ENCODE data around the gene FRMD4B.
A peak's percentile ranks its signal among the peaks of the same experiment; 100 is the strongest.

FRMD4B gene

DNA sequence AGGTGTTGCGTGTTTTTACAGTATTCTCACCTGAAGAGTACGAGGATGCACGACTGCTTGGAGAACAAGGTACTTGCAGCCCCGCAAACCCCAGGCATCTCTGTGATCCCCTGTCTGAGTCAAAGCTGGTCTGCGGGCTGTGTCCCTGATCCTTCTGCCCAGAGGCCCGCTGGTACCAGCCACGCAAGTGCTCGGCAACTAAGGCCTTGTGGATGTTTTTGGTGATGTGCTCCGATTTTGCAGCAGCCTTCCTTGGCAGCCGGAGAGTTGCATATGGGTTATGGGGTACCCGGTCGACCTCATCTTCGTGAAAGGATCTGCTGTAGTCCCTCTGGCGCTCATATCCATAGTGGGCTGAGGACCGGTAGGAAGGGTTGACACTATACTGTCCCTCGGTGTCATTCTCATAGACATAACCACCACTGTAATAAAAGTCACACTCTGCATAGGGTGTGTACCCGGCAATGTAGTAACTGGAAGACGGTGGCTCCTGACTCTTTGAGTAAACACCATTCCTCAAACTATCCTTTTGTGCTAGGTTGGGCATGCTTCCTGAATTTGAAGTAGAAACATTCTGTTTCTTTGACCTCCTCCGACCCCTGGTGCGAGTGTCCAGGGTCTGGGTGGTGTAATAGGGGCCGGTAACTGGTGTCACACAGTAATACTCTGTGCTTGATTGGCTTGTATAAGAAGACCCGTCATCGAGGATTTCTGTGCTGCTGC, 204.9 kb downstream of the FRMD4B start:
- DNase-seq = no peak

DNA sequence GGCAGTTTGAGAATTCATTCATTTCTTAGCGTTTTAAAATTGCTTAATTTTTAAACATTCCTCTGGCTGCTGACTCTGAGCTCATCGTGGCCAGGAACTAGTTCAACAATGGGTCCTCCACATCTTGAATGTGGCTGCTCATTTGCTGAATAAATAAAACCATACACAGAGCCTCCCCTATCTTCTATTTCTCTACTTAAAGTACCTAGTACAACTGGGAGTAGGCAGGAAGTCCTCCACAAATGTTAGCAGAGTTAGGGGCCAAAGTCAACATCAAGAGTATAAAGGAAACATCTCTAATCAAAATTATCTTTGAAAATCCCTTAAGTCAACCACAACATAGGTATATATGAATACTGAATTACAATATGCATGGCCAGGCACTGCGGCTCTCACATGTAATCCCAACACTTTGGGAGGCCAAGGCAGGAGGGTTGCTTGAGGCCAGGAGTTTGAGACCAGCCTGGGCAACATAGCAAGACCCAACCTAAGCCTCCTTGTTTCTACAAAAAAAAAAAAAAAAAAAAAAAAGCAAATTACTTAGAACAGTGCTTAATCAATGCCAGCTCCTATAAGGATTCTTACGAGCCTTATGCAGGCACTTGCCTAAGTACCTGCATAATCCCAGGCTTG, 206.0 kb downstream of the FRMD4B start:
- DNase-seq = no peak

DNA sequence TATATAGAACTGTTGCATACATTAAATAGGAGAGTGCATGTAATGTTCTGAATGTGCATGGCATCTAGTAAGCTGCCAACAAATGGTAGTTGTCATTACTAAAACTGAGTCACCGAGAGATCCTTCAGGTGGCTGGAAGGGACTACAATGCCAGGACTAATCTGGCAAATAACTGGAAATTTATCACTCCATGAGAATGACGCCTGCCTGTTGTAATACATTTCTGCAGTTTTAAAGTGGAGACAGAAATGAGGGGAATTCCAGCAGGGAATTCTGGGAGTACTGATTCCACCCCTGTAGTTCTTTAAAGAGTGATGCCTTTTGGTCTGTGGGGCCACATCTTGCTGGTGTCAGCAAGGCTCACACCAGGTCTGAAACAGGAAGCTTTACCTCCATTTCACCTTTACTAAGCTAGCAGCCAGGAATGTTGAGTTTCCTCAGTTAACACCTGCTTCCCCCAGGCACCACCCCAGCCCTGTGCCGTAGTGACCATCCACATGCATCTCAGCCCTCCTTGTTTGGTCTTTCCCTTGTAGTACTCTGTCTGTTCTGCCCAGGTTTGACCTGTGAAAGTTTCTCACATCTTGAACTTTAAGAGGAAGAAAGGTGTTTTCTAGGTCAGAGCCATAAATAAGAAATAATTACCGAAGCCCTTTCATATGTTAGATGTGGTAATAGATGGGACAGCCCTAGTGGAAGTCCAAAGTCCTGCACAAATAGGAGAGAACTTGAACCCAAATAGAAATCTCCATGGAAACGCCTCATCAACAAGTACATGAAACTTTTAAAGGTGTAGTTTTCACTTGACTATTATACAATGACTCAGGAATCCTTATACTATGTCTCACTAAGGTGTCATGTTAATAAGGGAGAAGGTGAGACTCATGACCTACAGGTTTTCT, 206.8 kb downstream of the FRMD4B start:
- DNase-seq = no peak

- no peak for DNase-seq
Measured at GRCh38 chr3:69178082-69178481, 207.8 kb downstream of the FRMD4B start.

DNA sequence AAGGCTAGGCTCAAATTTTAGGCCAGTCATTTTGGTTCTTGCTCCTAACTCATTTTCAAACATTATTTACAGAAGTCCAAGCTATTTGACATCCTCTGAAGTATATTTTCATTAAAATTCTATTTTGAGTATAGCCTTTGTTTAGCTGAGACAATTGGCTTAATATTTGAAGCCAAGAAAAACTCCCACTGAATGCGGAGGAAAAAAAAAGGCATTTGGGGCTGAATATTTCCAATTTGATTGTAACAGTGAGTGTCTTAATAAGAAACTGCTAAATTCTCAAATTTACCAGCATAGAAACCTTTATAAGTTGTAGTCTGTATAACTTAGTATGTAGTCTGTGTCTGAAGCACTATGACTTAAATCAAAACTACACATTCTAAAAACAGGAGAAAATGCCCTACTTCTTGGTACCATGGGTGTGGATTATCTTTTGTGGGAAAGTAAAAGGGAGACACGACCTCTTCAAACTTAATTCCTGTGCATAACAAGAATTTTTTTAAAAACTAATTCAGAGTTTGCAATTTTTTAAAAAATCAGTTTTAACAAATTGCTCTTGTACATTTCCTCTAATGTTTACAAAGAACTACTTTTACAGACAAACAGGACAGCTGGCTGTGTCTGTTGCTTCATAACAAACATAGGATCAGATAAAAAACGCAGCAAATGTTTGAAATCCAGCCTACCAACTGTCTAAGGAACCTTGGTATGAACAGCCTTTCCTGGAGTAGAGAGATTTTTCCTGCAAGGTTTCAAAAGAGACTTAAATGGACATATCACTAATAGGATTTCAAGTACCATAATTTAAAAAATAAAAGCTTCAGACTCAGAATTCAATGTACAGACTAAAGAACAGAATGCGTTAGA, 210.8 kb downstream of the FRMD4B start:
- no peak for DNase-seq

GRCh38 chr3:69174445-69174844, 211.4 kb downstream of the FRMD4B start:
- no peak for DNase-seq

DNA sequence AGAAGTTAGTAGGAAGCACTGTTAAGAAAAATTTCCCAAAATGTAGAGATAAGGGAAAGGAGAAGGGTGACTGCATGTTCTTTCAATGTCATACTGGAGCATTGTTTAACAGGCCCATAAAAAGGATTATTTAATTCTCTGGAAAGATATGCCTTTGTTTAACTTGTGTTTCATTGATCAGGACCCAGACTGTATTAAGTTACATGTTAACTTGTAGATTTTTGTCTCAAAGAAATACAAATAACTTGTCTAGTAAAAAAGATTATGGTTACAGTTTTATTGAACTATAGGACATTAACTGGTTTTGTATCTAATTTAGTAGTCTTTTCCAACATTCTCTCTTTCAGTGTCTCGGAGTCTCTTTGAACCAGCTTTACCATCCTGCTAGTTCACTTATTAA, 213.8 kb downstream of the FRMD4B start:
- no peak for DNase-seq

GRCh38 chr3:69166446-69166845, 219.4 kb downstream of the FRMD4B start:
- DNase-seq = no peak

DNA sequence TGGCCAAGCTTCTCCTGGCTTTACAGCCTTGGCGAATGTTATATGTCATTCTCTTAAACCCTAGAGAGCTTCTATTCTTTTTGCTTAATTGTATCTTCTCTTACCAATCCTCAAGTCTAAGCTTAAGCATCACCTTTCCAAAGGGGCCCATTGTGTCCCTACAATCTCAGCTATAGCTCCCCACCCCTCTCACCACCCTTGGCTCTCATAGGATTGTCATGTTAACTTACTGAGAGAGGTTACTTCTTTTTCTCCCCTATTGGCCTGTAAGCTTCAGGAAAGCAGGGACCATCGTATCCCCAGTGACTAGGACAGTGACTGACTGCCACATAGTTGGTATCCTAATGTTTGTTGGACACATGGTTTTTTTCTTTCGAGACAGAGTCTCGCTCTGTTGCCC, 220.1 kb downstream of the FRMD4B start:
- DNase-seq = no peak

DNA sequence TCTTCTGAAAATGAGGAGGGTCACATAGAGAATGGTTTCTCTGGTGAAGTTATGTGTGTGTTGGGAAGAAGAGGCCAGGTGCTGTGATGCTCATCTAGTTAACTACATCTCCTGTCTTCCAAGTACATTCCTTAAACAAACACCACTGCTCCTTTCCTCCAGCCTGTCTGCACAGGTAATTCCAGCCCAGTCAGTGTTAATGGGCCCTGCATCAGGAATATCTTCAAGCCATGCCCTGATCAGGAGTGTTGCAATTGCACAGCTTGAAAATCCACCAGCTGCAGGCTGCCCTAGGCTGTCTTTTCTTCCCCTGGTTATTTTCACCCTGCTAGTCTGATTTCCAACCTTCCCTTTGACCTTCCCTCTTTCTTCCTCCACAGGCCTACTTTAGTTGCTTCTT, 221.6 kb downstream of the FRMD4B start:
- no peak for DNase-seq

DNA sequence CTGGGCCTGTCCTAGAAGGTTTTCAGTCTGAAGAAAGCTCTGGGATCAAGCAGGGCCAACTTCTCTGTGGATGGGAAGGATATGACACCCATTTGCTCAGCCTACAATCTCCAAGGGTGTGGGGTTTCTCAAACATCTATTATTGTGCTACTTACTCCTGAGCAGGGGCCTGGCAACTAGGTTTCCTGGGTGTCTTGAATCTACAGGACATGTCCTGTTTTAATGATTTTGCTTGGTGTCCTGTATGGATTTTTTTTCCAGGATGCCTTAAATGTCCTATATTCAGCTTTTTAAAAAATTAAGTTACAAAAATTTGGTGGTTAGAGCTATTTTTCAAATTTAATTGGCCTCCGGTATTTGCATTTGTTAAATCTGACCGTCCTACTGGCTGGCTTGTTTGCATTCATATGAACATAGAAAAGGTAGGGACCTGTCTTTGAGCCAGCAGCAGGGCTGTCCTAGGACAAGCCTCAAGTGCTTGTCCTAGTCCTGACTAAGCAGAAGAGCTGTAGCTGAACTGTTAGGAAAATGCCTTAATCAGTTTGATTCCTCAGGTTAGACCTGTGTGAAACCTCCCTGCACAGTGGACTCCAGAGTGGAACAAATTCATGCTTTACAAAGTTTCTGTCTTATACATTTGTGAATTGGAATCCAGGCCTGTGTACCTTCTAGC, 223.4 kb downstream of the FRMD4B start:
- DNase-seq = no peak

- DNase-seq = peak in 18 of 56 donors; percentile 3 to 65 (median 12)
Measured at GRCh38 chr3:69161587-69162307, 224.1 kb downstream of the FRMD4B start.

DNA sequence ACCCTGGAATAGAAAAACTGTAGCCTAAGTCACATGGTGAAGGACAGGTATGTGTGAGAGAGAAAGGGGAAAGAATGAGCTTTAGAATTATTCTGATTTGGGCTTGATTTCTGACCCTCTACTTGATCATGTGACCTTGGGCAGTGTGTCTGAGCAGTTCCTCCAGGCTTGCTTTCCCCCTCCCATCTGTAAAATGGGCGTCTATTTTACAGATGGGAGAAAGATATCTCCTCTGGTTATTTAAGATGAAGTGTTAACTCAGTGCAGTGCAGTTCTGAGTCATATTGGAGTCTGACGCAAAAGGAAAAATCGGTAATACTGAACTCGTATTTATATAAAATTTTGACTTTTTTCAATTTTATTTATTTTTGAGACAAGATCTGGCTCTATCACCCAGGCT, 225.4 kb downstream of the FRMD4B start:
- no peak for DNase-seq

DNA sequence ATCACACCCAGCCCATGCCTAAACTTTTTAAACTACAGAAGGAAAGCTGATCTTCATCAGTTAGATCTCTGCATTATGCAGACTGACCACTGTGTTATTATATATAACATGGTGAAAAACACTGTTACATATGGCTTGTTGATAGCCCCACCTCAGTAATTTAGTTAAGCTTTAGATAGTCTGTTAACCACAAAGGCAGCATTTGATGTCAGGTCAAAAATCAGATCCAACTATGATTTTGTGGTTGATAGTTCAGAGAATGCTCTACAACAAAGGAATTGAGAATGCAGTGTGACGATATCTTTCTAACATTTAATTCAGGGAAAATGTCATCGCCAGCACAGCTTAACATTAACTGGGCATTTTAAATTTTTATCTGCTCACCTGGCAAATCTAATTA, 225.8 kb downstream of the FRMD4B start:
- DNase-seq = no peak

- no peak for DNase-seq
Measured at GRCh38 chr3:69149586-69149985, 236.3 kb downstream of the FRMD4B start.

DNA sequence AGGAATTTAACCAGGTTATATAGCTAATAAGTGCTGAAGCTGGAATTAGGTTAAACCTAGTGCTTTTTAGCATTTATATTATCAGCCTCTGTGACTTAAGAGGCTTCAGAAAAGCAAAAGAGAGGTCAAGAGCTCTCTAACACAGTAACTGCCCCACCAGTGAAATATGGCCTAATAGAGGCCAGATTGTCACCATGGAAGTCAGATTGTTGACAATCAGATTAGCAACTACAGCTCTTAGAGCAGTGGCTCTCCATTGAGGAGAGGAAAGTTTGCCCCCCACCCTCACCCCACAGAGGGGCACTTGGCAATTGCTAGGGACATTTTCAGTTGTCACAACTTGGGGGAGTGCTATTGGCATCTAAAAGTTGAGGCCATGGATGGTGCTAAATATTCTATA, 240.2 kb downstream of the FRMD4B start:
- DNase-seq = no peak

DNA sequence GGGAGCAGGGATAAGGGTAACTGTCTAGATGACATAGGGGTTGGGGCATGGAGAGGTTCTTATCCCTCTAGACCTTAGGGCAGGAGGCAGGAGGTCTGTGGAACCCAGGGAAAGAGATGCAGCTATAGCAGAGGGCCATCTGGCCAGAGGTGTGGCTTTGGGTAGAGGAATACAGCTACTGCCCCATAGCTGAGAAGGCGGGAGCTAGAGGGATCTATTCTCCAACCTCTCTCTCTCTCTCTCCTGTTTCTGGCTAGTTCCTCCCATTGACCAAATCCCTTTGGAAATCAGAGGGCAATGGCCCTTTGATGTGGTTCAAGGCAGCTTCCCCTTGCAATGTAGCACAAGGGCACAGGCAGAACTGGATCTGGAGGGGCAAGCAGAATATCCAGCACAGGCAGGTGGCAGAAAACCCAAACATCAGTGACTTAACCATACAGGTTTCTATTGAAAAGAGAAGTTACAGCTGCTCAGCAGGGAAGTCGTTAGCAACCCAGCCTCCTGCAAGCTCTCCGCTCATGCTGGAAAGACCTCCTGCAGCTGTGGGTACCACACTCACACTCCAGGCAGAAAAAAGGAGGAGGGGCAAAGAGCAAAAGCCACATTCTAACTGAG, 241.2 kb downstream of the FRMD4B start:
- DNase-seq = no peak

- DNase-seq = no peak
Measured at GRCh38 chr3:69143612-69144011, 242.3 kb downstream of the FRMD4B start.

- DNase-seq = no peak
Measured at GRCh38 chr3:69142797-69143454, 243.0 kb downstream of the FRMD4B start.

Measured in amygdala (tissue), 56 donors.